Hippocampal formation (tissue), 2 donors: ENCODE data around the gene HCRT.
"Not testable (repeated sequence)": the region's sequence is repeated elsewhere in the genome, so short reads cannot be mapped to it uniquely, and the experiment has no call there.

Experiments
- DNase-seq, 2 donors: peaks; one replicate each; lab custom pipeline; 2025; lab: John Stamatoyannopoulos, UW

Gene HCRT

DNA sequence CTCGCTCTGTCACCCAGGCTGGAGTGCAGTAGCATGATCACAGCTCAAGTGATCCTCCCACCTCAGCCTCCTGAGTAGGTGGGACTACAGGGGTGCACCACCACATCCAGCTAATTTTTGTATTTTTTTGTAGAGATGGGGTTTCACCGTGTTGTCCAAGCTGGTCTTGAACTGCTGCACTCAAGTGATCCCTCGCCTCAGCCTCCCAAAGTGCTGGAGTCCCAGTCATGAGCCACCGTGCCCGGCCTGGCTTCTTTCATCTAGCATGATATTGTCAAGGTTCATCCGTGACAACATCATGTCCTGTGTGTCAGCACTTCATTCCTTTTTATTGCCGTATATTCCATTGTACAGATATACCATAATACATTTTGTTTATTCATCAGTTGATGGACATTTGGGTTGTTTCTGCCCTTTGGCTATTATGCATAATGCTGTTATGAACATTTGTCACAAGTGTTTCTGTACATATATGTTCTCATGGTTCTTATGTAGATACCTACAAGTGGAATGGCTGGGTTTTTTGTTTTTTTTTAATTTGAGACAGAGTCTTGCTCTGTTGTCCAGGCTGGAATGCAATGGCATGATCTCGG lies 12.4 kb upstream of the HCRT start:
- no peak for DNase-seq

DNA sequence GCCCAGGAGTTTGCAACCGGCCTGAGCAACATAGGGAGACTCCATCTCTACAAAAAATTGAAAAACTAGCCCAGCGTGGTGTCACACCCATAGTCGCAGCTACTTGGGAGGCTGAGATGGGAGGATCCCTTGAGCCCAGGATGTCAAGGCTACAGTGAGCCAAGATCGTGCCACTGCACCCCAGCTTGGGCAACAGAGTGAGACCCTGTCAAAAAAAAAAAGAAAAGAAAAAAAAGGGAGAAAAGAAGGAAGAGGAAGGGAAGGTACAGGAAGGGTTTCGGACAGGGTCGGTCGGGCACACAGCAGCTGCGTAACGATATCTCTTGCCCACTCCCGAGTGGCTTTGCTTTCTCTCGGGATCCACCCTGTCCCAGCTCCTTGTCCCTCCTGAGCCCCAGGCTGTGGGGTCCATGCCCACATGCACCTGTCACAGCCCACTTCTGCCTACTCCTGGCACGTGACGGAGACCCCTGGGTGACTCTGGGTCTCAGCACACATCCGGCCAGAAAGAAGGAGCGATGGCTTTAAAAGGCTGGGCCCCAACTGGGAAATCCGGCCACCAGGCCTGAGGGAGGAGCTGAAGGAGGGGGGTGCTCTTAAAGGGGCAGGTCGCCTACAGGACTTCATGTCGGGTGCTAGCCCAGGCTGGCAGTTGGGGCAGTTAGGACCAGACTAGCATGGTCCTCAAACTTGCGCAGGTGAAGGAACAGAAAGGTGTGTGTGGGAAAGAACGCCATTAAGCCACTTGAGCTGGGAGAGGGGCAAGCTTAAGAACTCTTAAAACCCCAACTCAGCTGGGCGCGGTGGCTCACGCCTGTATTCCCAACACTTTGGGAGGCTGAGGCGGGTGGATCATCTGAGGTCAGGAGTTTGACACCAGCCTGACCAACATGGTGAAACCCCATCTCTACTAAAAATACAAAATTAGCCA lies 9.0 kb upstream of the HCRT start, which contains the start of gene GHDC:
TSS of gene GHDC (minus strand) at position 526 of the 931 bp plus-strand sequence. CDS start 913 bp downstream, outside the sequence.
- DNase-seq, result peak; percentile 79 to 85

DNA sequence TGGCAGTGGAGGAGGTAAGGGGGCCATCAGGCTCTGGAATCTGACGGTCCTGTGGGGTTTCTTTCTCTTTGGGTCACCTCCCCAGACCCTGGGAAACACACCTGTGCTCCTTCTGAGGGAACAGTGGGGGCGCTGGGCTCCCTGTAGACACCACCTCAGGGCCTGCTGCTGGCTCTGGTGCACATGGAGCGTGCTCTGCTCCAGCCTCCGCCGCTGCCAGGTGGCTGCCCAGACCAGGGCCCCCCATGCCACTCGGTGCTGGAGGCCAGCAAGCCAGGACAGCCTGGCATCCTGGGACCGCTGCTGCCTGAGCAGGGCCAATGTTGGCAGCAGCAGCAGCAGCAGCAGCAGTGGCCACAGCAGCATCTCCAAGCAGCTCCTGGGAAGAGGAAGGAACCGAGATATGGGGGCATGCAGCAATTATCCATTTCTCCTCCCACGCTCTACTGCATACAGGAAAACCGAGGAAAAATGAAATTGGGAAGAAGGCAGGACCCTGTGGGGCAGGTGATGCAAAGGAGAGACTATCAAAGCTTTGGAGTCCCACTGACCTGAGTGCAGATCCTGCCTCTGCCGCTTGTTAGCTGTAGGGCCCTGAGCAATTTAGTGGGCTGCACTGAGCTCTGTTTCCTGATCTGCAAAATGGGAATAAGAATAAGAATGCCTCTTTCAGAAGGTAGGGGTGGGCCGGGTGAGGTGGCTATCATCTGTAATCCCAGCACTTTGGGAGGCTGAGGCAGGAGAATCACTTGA lies 8.1 kb upstream of the HCRT start:
- DNase-seq, result no peak

DNA sequence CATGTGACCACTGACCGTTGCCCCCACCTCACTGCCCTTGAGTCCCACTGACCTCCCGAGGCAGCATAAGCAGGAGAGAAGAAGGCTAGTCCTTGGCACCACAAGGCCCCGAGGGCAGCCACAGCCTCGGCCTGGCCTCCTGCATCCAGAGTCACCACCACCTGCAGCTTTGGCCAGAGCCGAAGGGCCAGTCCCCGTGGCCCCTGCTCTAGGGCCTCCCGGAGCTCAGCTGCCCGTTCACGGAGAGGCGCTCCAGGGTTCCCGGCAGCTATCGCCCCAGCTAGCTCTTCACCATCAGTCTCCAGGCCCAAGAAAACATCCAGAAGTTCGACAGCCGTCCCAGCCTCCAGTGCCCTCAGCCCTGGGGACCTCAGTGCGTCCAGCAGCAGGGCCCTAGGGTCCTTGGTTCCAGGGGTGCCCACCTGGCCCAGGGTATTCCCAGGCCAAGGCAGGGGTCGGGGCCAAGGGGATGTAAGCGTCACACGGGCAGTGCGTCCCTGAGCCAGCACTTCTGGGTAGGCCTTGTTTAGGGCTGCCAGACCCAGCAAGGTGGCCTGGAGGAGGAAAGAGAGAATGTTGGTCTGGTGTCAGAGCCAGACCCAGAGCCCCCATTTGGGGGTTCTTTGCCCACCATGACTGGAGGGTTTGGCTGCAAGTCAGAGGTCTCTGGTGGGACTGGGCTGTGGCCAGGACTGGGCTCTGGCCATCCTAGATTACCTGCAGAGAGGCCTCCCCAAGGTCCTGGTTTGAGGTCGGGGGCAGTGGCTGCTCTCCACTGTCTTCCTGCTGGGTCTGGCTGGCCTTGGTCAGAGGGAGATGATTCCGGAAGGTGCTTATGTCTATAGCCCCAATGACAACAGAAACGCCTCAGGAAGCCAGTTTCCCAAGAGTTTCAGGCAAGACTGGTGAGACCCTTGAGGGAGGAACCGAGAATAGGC lies 7.2 kb upstream of the HCRT start:
- no peak for DNase-seq

DNA sequence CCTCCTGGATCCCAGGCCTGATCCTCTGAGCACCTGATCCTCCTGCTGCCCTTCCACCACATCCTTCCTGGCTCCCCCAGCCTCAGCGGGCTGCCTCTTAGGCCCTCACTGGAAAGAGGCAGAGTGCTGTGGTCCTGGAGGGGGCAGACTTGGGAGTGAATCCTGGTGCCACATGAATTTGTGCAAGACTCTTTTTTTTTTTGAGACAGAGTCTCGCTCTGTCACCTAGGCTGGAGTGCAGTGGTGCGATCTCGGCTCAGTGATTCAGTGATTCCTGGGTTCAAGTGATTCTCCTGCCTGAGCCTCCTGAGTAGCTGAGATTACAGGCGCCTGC lies 6.0 kb upstream of the HCRT start:
- no peak for DNase-seq

DNA sequence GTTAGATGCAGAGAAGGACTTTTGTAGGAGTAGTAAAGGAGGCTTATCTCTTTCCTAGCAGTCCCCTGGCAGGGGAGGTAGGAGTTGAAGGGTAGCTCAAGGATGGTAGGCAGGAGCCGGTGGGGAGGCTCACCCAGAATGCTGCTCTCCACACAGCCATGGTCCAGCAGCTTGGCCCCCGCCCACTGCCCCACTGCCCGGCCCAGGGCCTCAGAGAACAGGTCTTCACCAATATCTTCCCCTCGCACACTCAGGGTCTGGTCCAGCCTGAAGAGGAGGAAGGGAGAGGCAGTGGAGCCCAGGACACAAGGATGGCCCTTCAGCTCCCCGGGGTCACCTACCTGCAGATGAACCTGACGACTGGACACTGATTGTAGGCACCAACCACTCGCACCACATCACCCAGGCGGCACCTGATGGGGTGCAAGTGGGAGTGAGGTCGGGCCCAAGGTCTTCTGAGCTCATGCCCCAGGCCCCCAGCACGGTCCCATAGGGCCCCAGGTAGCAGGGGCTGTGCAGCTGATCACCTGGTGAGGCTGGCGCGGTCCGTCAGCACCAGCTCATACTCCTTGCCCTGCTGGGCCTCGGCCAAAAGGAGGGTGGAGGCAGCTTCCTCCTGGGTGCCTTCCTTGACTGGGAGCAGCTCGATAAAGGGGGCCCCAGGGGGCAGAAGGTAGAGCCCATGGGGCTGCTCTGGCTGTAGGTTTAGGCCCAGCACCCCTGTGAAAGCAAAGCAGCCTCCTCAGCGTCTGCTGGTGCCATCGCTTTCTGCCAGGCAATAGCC lies 5.4 kb upstream of the HCRT start:
- DNase-seq, result no peak

DNA sequence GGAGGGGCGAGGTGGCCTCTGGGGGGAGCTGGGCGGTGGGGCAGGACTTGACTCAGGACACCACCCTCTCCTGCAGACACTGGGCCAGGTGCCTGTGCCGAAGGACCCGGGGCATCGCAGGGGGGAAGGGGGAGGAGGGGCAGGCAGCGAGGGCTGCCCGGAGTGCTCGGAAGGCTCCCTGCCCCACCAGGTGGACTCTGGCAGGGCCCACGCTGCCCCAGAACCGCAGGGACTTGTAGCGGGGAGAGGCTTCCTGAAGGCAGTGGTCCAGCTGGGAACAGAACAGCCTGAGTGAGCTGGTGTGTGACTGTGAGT lies 4.4 kb upstream of the HCRT start:
- DNase-seq, result no peak

DNA sequence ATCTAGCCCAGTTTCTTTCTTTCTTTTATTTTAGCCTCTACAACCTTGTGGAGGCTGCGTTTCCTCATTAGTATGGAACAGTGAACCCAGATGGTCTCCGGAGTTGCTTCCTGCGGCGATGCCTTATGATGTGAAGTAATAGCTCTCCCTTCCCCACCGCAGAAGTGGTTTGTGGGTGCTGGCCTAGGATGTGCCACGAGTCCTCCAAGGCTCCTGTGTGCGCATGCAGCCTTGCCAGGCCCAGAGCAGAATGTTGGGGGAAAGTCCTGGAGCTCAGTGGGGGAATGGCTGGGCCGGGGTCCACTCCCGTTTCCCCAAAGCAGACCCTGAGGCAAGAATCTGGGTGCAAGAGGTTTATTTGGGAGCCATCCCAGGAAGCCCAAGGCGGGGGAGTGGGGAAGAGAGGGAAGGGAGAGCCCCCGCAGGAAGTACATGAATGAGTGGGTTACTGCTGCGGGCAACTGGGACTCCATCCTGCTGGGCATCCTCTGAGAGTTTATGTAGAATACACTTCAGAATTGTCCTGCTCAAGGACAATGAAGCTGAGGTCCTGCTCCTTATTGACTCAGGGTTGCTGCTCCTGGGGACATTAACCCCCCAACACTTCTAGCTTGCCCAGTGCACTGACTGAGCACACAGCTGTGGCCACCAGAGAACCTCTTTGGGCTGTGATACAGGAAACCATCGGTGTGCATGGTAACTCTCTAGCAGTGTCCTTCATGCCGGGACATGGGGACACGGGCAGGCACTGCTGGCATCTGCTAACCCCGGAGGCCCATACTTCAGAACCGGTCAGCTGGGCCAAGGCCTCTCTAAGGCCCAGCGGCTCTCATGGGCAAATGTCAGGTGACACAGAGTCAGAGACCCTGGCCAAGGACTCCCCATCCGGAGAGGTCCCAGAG lies 3.7 kb upstream of the HCRT start:
- no peak for DNase-seq

DNA sequence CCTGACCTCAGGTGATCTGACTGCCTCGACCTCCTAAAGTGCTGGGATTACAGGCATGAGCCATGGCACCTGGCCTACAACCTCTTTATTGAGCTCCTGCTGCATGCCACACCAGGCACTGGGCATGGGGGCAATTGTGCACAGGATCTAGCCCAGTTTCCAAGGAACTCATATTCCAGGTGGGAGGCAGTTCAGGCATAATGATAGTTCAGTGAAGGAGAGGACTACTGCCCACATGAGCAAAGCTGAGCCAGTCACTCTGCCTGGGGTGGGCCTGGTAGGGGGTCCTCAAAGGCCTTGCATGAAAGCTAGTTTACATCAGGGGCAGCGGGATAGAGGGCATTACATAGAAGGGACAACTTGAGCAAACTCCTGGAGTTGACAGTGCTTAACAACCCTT lies 2.6 kb upstream of the HCRT start:
- no peak for DNase-seq

DNA sequence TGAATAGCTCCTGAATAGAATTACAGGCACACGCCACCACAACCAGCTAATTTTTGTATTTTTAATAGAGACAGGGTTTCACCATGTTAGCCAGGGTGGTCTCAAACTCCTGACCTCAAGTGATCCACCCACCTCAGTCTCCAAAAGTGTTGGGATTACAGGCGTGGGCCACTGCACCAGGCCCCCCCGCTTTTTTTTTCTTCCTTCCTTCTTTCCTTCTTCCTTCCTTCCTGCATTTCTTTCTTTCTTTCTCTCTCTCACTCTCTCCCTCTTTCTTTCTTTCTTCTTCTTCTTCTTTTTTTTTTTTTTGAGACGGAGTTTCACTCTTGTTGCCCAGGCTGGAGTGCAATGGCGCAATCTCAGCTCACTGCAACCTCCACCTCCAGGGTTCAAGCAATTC lies 939 bp upstream of the HCRT start:
- DNase-seq, result not testable (repeated sequence)

DNA sequence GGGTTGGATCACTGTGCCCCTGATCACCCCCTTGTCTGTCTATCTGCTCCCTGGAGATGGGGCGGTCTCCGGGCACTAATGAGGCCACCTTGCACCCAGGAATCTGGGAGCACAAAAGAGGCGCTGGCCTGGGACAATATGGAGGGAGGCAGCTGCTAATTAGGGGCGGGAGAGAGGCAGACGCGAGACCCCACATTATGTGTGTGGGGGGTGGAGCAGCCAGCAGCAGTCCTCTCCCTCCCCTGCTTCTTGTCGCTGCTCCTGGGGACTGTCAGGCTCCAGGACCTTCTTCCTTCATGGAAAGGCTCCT lies 324 bp upstream of the HCRT start:
- no peak for DNase-seq

DNA sequence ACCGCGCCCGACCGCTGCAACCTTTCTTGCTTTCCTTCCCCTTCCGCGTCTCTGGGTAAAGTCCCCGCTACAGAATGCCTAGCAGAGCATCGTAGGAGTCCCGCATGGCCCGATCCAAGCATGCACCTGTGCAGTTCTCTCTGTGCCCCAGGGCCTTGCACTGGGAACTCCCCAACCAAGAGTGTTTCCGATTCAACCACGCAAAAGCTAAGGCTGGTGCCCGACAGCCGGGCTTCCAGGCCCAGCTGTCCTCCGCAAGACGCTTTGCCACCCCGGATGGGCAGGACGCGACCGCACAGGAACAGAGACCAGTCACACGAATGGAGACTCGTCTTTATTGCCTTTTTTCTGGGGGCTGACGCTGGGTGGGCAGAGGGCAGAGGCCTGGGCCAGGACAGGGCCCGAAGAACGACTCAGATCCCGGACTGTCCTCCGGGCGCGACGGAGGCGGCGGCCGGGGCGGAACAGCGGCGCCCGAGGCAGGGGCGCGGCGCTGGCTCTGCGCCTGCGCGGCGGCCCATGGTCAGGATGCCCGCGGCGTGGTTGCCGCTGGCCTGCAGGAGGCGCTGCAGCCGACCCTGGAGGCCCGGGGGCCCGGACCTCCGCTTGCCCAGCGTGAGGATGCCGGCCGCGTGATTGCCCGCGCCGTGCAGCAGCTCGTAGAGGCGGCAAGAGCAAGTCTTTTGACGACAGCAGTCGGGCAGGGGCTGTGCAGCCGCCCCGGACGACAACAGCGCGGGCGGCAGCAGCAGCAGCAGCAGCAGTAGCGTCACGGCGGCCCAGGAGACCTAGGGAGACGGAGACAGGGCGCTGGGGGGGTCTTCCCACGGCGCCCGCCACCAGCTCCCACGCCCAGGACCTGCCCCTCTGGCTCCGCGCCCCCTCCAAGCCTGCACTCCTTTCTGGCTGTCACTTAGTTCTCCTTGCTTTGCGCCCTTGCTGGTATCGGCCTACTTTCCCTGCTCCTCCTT lies 1.2 kb downstream of the HCRT start:
- peak; percentile 46 to 70 for DNase-seq

DNA sequence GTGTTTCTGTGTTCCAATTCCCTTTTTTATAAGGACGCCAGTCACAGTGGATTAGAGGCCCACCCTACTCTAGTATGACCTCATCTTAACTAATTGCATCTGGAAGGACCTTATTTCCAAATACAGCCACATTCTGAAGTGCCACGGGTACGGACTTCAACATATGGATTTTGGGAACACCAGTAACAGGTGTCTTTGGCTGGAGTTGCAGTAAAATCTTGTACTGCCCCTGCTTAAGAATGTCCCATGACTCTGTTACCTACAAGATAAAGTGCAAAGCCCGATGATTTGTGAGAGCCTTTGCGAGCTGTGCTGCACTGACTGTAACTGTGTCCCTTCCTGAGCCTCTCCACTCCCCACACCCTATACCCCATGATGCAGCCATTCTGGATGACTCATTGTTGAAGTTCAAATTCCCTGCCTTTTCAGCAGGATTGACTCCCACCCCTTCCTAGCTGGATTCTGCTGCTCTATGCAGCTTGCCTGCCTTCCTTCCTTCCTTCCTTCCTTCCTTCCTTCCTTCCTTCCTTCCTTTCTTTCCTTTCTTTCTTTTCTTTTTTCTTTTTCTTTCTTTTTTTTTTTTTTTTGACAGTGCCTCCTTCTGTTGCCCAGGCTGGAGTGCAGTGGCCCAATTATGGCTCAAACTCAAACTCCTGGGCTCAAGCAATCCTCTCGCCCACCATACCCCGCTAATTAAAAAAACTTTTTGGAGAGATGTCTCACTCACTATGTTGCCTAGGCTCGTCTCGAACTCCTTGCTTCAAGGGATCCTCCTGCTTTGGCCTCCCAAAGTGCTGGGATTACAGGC lies 2.1 kb downstream of the HCRT start:
- DNase-seq, result no peak

DNA sequence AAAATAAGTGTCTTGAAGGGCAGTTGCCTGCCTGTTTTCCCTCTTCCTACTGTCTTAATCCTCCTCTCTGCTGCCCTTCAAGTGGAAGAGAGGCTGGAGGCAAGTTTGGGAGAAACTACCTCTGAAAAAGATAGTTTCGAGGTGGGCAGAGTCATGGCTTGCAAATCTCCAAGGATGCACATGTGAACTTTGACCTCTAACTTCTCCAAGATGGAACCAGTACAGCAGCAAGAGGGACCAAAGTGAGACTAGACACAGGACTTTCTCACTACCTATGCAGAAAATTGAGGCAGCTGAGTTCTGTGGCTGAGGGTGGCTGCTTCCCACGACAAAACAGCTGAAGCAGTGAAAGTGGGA lies 3.4 kb downstream of the HCRT start:
- DNase-seq, result no peak

DNA sequence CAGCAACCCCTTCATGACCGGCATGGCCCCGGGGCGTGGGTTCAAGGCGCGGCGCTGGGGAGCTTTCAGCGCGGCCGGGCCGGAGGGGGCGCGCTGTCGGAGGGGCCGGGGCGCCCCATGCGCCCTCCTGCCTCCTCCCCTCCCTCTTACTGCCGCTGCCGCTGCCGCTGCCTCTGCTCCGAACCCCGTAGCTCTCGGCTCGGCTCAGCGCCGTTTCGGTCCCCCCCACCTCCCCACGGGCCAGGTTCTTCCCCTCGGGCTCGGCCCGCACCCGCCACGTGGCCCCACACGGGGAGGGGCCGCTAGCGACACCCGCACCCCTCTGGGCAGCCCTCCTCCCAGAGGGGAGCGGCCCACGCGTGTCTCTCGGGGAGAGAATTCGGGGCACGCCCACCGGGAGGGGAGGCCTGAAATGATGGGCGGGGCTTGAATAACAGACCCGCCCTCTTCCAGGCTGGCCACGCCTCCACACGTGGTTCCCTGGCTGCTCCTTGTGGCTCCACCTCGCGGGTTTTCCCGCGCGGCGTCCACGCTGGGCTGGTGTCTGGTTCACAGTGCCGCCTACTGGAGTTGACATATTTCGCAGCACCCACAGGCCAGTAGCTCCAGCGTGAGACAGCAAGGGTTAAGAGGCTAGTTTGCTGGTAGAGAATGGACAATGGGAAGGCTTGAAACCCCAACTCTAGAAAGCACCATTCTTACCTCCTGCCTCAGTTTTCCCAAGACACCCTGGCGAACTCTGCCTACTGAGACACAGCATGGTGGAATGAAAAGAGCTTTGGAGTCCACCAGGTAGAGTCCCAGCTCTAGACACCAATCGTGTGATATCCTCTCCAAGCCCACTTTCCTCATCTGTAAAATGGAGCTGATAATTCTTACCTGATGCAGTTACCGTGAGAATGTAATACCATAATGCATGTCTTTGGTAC lies 4.1 kb downstream of the HCRT start, which contains the start of gene KCNH4:
TSS of gene KCNH4 (minus strand) at position 221 of the 929 bp plus-strand sequence. CDS start at position 24, 197 bp downstream.
- peak; percentile 43 to 48 for DNase-seq

DNA sequence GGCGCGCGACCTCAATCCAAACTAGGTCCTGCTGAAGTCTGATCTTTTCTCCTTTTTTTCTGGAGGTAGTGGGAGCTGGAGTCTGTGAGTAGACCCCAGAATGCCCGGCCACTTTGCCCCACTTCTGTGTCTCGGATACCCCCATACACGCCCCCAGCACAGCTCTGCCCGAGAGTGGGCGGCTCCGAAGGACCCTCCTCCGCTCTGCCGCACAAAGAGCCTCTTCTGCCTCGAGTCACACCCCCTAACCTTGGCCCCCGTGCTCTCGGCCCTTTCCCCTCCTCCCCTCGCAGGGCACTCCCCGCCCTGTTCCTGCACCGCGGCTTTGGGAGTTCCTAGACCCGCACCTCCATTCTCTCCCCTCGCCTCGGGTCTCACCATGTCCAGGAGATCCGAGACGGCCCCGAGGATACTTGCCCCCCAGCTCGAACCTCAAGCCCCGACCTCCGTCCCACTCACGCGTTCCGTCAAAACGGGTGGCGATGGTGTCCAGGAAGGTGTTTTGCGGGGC lies 4.8 kb downstream of the HCRT start:
- no peak for DNase-seq
